GM23338 (cell line): ENCODE data around the gene OR52K1. TPM values are rescaled to one million over a fixed set of nuclear protein-coding genes. Genes with fewer than 3 reads are reported as not detected.

Experiments used
- polyA plus RNA-seq: library from polyadenylated mRNA; unstranded; fragments of >200 nt; fragmentation: Nextera tagmentation; extraction: Ambion mirVana; gene quantifications from 2 replicates; pipeline ENCODE4 v1.2.1, GENCODE V29; 2016
- total RNA-seq: library from RNA; depleted of rRNA; stranded (reverse); fragments of >200 nt; shearing (Covaris generic); gene quantifications from 2 replicates; pipeline ENCODE4 v1.2.3, GENCODE V29; 2014; rRNA removed

The OR52K1 gene
- total and polyA plus RNA-seq, 2 experiments from 2014 or later: not detected

Other genes with a start within 250 kb of the OR52K1 start
- 0.16 and 0.31 TPM in 2 replicates for gene OR52B4, start 114.3 kb upstream of the OR52K1 start, total RNA-seq
- gene OR52B4, start 114.3 kb upstream of the OR52K1 start, polyA plus RNA-seq: not detected in 2 replicates
- 12.6 and 18.3 TPM in 2 replicates for gene TRIM21, start 88.9 kb upstream of the OR52K1 start, total RNA-seq
- gene TRIM21, start 88.9 kb upstream of the OR52K1 start, polyA plus RNA-seq: 8.9 and 12.7 TPM in 2 replicates
- gene OR52K2, start 33.4 kb upstream of the OR52K1 start, total RNA-seq: not detected in 2 replicates
- not detected in 2 replicates for gene OR52K2, start 33.4 kb upstream of the OR52K1 start, polyA plus RNA-seq
- gene OR52M1, start 62.5 kb downstream of the OR52K1 start, total RNA-seq: not detected in 2 replicates
- not detected in 2 replicates for gene OR52M1, start 62.5 kb downstream of the OR52K1 start, polyA plus RNA-seq
- not detected in 2 replicates for gene OR52I2, start 99.1 kb downstream of the OR52K1 start, total RNA-seq
- 0.03 TPM in 1 of 2 replicates, not detected in the other for gene OR52I2, start 99.1 kb downstream of the OR52K1 start, polyA plus RNA-seq
- gene OR52I1, start 111.4 kb downstream of the OR52K1 start, total RNA-seq: not detected in 2 replicates
- gene OR52I1, start 111.4 kb downstream of the OR52K1 start, polyA plus RNA-seq: not detected in 2 replicates
- 4.2 and 5.7 TPM in 2 replicates for gene TRIM68, start 125.6 kb downstream of the OR52K1 start, total RNA-seq
- gene TRIM68, start 125.6 kb downstream of the OR52K1 start, polyA plus RNA-seq: 1.6 and 2.2 TPM in 2 replicates
- gene OR51D1, start 154.8 kb downstream of the OR52K1 start, total RNA-seq: not detected in 2 replicates
- not detected in 2 replicates for gene OR51D1, start 154.8 kb downstream of the OR52K1 start, polyA plus RNA-seq
- gene OR51E1, start 161.3 kb downstream of the OR52K1 start, total RNA-seq: not detected in 2 replicates
- not detected in 2 replicates for gene OR51E1, start 161.3 kb downstream of the OR52K1 start, polyA plus RNA-seq
- gene OR51E2, start 215.2 kb downstream of the OR52K1 start, total RNA-seq: not detected in 2 replicates
- gene OR51E2, start 215.2 kb downstream of the OR52K1 start, polyA plus RNA-seq: not detected in 2 replicates
- 0.19 TPM in 1 of 2 replicates, not detected in the other for gene MMP26, start 222.1 kb downstream of the OR52K1 start, total RNA-seq
- not detected in 2 replicates for gene MMP26, start 222.1 kb downstream of the OR52K1 start, polyA plus RNA-seq